ENCODE data around the gene MIGA1. TPM values are rescaled to one million over a fixed set of nuclear protein-coding genes. Genes with fewer than 3 reads are reported as not detected.

MIGA1 gene
- total RNA-seq, 2 donors from 2014 or later: 10.0 to 16.2 TPM

DNA sequence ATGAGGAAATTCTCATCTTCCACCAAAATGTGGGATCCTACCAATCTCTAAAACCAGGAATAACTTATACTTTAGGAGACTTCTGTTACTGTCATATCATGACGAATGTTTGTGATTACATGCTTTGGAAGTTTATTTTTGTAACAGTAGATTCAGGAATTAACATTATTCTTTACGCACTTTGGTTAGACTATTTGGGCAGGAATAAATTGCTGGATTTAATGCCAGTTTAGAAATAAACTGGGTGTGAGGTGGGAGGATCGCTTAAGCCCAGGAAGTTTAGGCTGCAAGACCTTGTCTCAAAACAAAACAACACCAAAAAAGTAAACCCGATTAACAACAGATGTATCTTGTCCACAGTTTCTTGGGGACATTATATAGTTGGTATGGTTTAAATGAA, 52.1 kb downstream of the MIGA1 start:
- Histone ChIP-seq H3K4me3 (no peak overlapping the region), H3K27ac (no peak overlapping the region), H3K27me3 (no peaks in the 10 kb centered on the region), H3K36me3 (no peaks in the 10 kb centered on the region), H3K9ac (ENCODE audit: low read depth in 2 of 2, low read length in 2 of 2) (no peak overlapping the region), H3K4me1 (peaks cover 9% of the 10 kb centered on the region), H3K9me3 (no peaks in the 10 kb centered on the region)
- TF ChIP-seq CTCF (IDR thresholded peaks at IDR 0.05): no peak
- intact Hi-C loops (cut with DNase I): loop anchor here (5.0 kb wide), 2 partner anchors 56 to 71 kb away; partner anchors contain the start of gene NEXN
- DNase-seq: no peak

DNA sequence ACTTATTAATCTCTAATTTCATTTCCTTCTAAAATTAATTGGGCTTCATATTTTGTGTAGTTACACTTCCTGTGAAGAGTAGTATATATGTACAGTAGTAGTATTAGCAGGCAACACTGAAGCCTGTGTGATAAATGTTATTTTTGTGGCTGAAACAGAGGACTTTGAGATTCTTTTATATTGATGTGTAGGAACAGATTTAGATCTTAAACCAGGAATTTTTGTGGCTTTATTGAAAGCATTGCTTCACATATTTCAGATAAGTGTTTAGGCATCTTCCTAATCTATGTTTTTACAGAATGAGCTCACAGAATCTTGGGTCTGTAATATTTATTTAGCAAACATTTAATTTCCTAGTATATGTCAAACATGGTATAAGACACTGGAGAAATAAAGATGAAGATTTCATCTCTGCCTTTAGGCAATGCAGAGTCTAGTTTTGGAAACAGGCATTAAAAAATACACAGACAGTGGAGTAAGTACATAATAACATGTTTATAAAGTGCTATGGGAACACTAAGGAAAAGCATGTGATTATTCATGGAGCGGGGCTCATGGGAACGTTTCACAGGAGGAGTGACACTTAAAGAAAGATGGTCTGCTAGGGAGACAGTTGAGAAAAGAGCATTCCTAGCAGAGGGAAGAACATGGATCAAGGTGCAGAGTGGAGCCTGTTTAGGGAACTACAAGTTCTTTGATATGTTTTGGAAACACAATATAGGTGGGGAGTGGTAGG, 52.7 kb downstream of the MIGA1 start:
- H3K4me3 ChIP-seq: no peak overlapping the region
- no peaks in the 10 kb centered on the region for H3K9me3 ChIP-seq
- peak overlapping the region; percentile 35 for H3K27ac ChIP-seq
- no peak for TF ChIP-seq CTCF (IDR thresholded peaks at IDR 0.05)
- H3K4me1 ChIP-seq: peaks cover 9% of the 10 kb centered on the region
- no peaks in the 10 kb centered on the region for H3K27me3 ChIP-seq
- no peak for DNase-seq
- no peaks in the 10 kb centered on the region for H3K36me3 ChIP-seq
- intact Hi-C loops (cut with DNase I): loop anchor here (5.0 kb wide), 2 partner anchors 55 to 70 kb away; partner anchors contain the start of gene NEXN
- H3K9ac ChIP-seq (ENCODE audit: low read depth in 2 of 2, low read length in 2 of 2): no peak overlapping the region

GRCh38 chr1:77832901-77833300, 53.5 kb downstream of the MIGA1 start:
- Histone ChIP-seq H3K4me1 (peaks cover 9% of the 10 kb centered on the region), H3K27me3 (no peaks in the 10 kb centered on the region), H3K27ac (peak overlapping the region; percentile 35), H3K4me3 (no peak overlapping the region), H3K9me3 (no peaks in the 10 kb centered on the region), H3K36me3 (no peaks in the 10 kb centered on the region), H3K9ac (ENCODE audit: low read depth in 2 of 2, low read length in 2 of 2) (no peak overlapping the region)
- intact Hi-C loops (cut with DNase I): loop anchor here (5.0 kb wide), 2 partner anchors 54 to 69 kb away; partner anchors contain the start of gene NEXN
- no peak for TF ChIP-seq CTCF (IDR thresholded peaks at IDR 0.05)
- DNase-seq: no peak

DNA sequence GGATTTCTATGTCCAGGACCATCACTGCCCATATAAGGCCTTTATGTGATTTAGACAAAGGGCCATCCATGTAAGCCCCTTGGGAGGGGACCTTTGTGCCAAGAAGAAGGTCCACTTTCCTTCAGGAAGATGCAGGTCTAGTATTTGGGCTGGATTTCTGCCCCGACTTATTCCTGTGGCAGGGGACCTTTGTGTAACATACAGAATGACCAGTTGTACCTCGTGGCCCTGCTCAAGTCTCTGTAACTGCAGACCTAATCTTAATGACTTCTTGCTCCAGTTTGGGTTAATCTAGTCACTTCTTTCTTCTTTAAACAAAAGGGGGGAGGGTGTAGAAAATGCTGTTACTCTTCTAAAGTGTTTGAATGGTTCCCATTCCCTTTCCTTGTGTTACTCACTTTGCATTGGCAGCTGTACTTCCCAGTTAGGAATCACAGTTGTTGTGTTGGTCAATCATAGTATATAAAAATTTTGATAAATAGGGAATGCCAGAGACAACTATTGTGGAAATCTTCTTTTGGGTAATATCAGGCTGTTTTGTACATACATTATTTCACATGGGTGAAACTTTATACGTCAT, 54.2 kb downstream of the MIGA1 start:
- Histone ChIP-seq H3K27me3 (no peaks in the 10 kb centered on the region), H3K4me1 (peaks cover 9% of the 10 kb centered on the region), H3K9ac (ENCODE audit: low read depth in 2 of 2, low read length in 2 of 2) (no peak overlapping the region), H3K27ac (no peak overlapping the region), H3K36me3 (no peaks in the 10 kb centered on the region), H3K9me3 (no peaks in the 10 kb centered on the region), H3K4me3 (no peak overlapping the region)
- no peak for DNase-seq
- no peak for TF ChIP-seq CTCF (IDR thresholded peaks at IDR 0.05)
- intact Hi-C loops (cut with DNase I): loop anchor here (5.0 kb wide), 2 partner anchors 54 to 69 kb away; partner anchors contain the start of gene NEXN

GRCh38 chr1:77834771-77835334, 55.4 kb downstream of the MIGA1 start:
- Histone ChIP-seq H3K27me3 (no peaks in the 10 kb centered on the region), H3K36me3 (no peaks in the 10 kb centered on the region), H3K4me3 (no peak overlapping the region), H3K4me1 (peaks cover 9% of the 10 kb centered on the region), H3K9ac (ENCODE audit: low read depth in 2 of 2, low read length in 2 of 2) (no peak overlapping the region), H3K9me3 (no peaks in the 10 kb centered on the region), H3K27ac (no peak overlapping the region)
- peak; percentile 47 for DNase-seq
- TF ChIP-seq CTCF (IDR thresholded peaks at IDR 0.05): no peak
- intact Hi-C loops (cut with DNase I): loop anchor here (5.0 kb wide), 2 partner anchors 52 to 67 kb away; partner anchors contain the start of gene NEXN
